ENCODE results near the gene RING1.

Gene RING1

GRCh38 chr6:33164176-33164575 lies 44.1 kb upstream of the RING1 start:
- no peak for TF ChIP-seq USF1 (IDR thresholded peaks at IDR 0.05)
- no peak for TF ChIP-seq TCF12 (IDR thresholded peaks at IDR 0.05; ENCODE audit: low read depth)
- no peak for TF ChIP-seq TAF1 (IDR thresholded peaks at IDR 0.05; ENCODE audit: low read depth)
- TF ChIP-seq TEAD4 (IDR thresholded peaks at IDR 0.05): no peak
- no peak for TF ChIP-seq RAD21 (IDR thresholded peaks at IDR 0.05; ENCODE audit: low read depth)
- no peak for TF ChIP-seq EGR1 (IDR thresholded peaks at IDR 0.05)
- no peak for TF ChIP-seq YY1 (IDR thresholded peaks at IDR 0.05; ENCODE audit: low read depth)
- TF ChIP-seq FOXM1 (IDR thresholded peaks at IDR 0.05; ENCODE audit: borderline replicate concordance, low read depth): no peak
- no peak for TF ChIP-seq EP300 (IDR thresholded peaks at IDR 0.05; ENCODE audit: borderline replicate concordance)
- TF ChIP-seq, protein P1, sequence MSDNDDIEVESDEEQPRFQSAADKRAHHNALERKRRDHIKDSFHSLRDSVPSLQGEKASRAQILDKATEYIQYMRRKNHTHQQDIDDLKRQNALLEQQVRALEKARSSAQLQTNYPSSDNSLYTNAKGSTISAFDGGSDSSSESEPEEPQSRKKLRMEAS (IDR thresholded peaks at IDR 0.05): no peak
- no peak for TF ChIP-seq NFIC (IDR thresholded peaks at IDR 0.05)
- TF ChIP-seq CEBPB (IDR thresholded peaks at IDR 0.05): no peak
- no peak for TF ChIP-seq ZBTB7A (IDR thresholded peaks at IDR 0.05; ENCODE audit: low read depth)

DNA sequence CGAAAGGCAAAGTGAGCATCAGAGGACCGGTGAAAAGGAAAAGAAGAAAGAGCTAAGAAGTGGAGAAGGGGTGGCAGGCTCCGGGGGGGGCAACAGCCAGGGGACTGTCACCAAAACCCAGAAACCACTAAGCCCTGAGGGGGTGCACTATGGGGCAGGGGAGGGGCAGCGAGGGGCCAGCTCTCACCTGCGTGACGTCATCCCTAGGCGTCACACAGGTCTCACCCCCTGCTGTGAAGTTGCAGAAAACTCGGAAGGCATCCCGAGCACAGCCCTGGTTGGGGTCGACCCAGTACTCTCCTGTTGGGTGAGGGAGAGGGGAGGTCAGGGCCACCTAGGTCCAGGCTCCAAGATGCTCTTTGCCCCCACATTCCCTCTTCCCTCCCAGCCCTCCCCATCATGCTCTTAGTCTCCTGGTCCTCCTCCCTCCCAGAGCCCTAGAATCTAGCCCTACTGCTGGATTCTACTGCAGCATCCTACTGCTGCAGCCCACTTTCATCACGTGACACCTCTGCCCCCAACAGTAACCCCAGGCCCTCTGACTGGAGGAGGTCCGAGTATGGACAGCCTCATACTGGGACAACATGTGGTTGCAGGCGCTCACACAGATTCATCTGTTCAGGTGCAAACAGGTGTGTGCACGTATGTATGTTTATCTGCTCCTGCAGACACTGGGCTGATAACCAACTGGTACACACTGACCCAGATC lies 43.5 kb upstream of the RING1 start:
- TF ChIP-seq TCF12 (IDR thresholded peaks at IDR 0.05; ENCODE audit: low read depth) (no peak), RAD21 (IDR thresholded peaks at IDR 0.05; ENCODE audit: low read depth) (no peak), USF1 (IDR thresholded peaks at IDR 0.05) (no peak; the same call in 1 of the 2 replicates), EGR1 (IDR thresholded peaks at IDR 0.05) (no peak), CEBPB (IDR thresholded peaks at IDR 0.05) (no peak), FOXM1 (IDR thresholded peaks at IDR 0.05; ENCODE audit: borderline replicate concordance, low read depth) (no peak), ZBTB7A (IDR thresholded peaks at IDR 0.05; ENCODE audit: low read depth) (no peak), YY1 (IDR thresholded peaks at IDR 0.05; ENCODE audit: low read depth) (no peak), TEAD4 (IDR thresholded peaks at IDR 0.05) (no peak), REST (IDR thresholded peaks at IDR 0.05; ENCODE audit: low read depth) (no peak), TAF1 (IDR thresholded peaks at IDR 0.05; ENCODE audit: low read depth) (no peak), CREB1 (IDR thresholded peaks at IDR 0.05; ENCODE audit: low read depth) (no peak), NFIC (IDR thresholded peaks at IDR 0.05) (no peak), EP300 (IDR thresholded peaks at IDR 0.05; ENCODE audit: borderline replicate concordance) (no peak)
- TF ChIP-seq, protein P1 (IDR thresholded peaks at IDR 0.05): no peak

- no peak for TF ChIP-seq TCF12 (IDR thresholded peaks at IDR 0.05; ENCODE audit: low read depth)
- TF ChIP-seq FOXM1 (IDR thresholded peaks at IDR 0.05; ENCODE audit: borderline replicate concordance, low read depth): no peak
- no peak for TF ChIP-seq EP300 (IDR thresholded peaks at IDR 0.05; ENCODE audit: borderline replicate concordance)
- no peak for TF ChIP-seq ZBTB7A (IDR thresholded peaks at IDR 0.05; ENCODE audit: low read depth)
- TF ChIP-seq USF1 (IDR thresholded peaks at IDR 0.05): no peak
- no peak for TF ChIP-seq REST (IDR thresholded peaks at IDR 0.05; ENCODE audit: low read depth)
- TF ChIP-seq NFIC (IDR thresholded peaks at IDR 0.05): no peak
- no peak for TF ChIP-seq RAD21 (IDR thresholded peaks at IDR 0.05; ENCODE audit: low read depth)
- TF ChIP-seq CREB1 (IDR thresholded peaks at IDR 0.05; ENCODE audit: low read depth): no peak
- no peak for TF ChIP-seq CEBPB (IDR thresholded peaks at IDR 0.05)
- TF ChIP-seq TEAD4 (IDR thresholded peaks at IDR 0.05): no peak
Observed at GRCh38 chr6:33165581-33166258, 42.6 kb upstream of the RING1 start.

DNA sequence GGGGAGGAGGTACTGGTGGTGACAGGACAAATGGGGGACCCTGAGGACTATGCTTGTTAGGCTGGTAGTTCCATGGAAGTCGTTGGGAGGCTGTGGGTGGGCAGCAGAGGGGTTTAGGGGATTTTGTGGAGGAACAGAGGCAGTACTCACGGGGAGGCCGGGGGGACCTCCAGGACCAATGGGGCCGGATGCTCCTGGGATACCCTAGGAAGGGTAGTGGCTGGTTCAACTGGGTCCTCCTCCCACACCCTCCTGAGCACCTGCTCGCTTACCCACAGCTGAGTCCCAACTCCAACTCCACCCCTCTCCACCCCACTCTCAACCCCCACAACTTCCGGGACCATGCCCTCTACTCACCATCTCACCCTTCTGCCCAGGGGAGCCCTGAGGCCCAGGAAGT lies 41.9 kb upstream of the RING1 start:
- TF ChIP-seq RAD21 (IDR thresholded peaks at IDR 0.05; ENCODE audit: low read depth): no peak
- no peak for TF ChIP-seq TAF1 (IDR thresholded peaks at IDR 0.05; ENCODE audit: low read depth)
- TF ChIP-seq, protein P1 (IDR thresholded peaks at IDR 0.05): no peak
- no peak for TF ChIP-seq REST (IDR thresholded peaks at IDR 0.05; ENCODE audit: low read depth)
- TF ChIP-seq TCF12 (IDR thresholded peaks at IDR 0.05; ENCODE audit: low read depth): no peak
- no peak for TF ChIP-seq NFIC (IDR thresholded peaks at IDR 0.05)
- no peak for TF ChIP-seq YY1 (IDR thresholded peaks at IDR 0.05; ENCODE audit: low read depth)
- no peak for TF ChIP-seq CEBPB (IDR thresholded peaks at IDR 0.05)
- no peak for TF ChIP-seq FOXM1 (IDR thresholded peaks at IDR 0.05; ENCODE audit: borderline replicate concordance, low read depth)

All from Ishikawa (cell line).